ENCODE data around the gene MCRIP1. TPM values are rescaled to one million over a fixed set of nuclear protein-coding genes. Genes with fewer than 3 reads are reported as not detected.

Gene MCRIP1
- total and polyA plus RNA-seq, 2 of the 13 experiments (the other 11 are each of a cell fraction or from before 2014, with no cell fraction given): 79.7 to 84.9 TPM

- TF ChIP-seq TP53 (CRISPR knock-in tag; conservative IDR thresholded peaks at IDR 0.05) (peak; percentile 28; the same call in 1 of the 2 replicates), ZFAT (CRISPR knock-in tag; conservative IDR thresholded peaks at IDR 0.05) (no peak; the same call in 1 of the 2 replicates), GMEB2 (CRISPR knock-in tag; IDR thresholded peaks at IDR 0.05; ENCODE audit: low read depth) (no peak), KDM2A (CRISPR knock-in tag; IDR thresholded peaks at IDR 0.05; ENCODE audit: borderline replicate concordance, low read depth) (peak; percentile 64; the same call in 1 of the 2 replicates), BCL3 (CRISPR knock-in tag; IDR thresholded peaks at IDR 0.05) (peak; percentile 60; the same call in 1 of the 2 replicates), ZNF761 (CRISPR knock-in tag; conservative IDR thresholded peaks at IDR 0.05) (peak; percentile 25), ZNF143 (CRISPR knock-in tag; IDR thresholded peaks at IDR 0.05) (0 out of 2 replicates have a peak, but pooled peaks have one; percentile 0), ZNF784 (CRISPR knock-in tag; IDR thresholded peaks at IDR 0.05; ENCODE audit: borderline replicate concordance) (no peak), PAX8 (CRISPR knock-in tag; IDR thresholded peaks at IDR 0.05; ENCODE audit: borderline replicate concordance) (no peak; the same call in 1 of the 2 replicates), ZMYM3 (CRISPR knock-in tag; IDR thresholded peaks at IDR 0.05) (no peak), ELF3 (CRISPR knock-in tag; IDR thresholded peaks at IDR 0.05) (no peak), HMGA1 (CRISPR knock-in tag; conservative IDR thresholded peaks at IDR 0.05) (no peak), GZF1 (CRISPR knock-in tag; IDR thresholded peaks at IDR 0.05) (no peak), E2F1 (CRISPR knock-in tag; IDR thresholded peaks at IDR 0.05) (no peak), ZNF350 (CRISPR knock-in tag; IDR thresholded peaks at IDR 0.05; ENCODE audit: borderline replicate concordance, low read depth) (no peak), EEA1 (CRISPR knock-in tag; IDR thresholded peaks at IDR 0.05; ENCODE audit: borderline replicate concordance) (no peak), NAIF1 (CRISPR knock-in tag; IDR thresholded peaks at IDR 0.05; ENCODE audit: borderline replicate concordance) (no peak), ZNF792 (CRISPR knock-in tag; IDR thresholded peaks at IDR 0.05) (no peak), ZBTB7B (CRISPR knock-in tag; IDR thresholded peaks at IDR 0.05) (peak; percentile 15; the same call in 1 of the 2 replicates), ZNF616 (CRISPR knock-in tag; IDR thresholded peaks at IDR 0.05; ENCODE audit: low read depth) (no peak), NFYB (CRISPR knock-in tag; IDR thresholded peaks at IDR 0.05) (no peak), MTF1 (CRISPR knock-in tag; IDR thresholded peaks at IDR 0.05) (no peak; the same call in 1 of the 2 replicates)
- TF ChIP-seq, protein P1, sequence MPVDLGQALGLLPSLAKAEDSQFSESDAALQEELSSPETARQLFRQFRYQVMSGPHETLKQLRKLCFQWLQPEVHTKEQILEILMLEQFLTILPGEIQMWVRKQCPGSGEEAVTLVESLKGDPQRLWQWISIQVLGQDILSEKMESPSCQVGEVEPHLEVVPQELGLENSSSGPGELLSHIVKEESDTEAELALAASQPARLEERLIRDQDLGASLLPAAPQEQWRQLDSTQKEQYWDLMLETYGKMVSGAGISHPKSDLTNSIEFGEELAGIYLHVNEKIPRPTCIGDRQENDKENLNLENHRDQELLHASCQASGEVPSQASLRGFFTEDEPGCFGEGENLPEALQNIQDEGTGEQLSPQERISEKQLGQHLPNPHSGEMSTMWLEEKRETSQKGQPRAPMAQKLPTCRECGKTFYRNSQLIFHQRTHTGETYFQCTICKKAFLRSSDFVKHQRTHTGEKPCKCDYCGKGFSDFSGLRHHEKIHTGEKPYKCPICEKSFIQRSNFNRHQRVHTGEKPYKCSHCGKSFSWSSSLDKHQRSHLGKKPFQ (CRISPR knock-in tag; IDR thresholded peaks at IDR 0.05; ENCODE audit: insufficient replicate concordance): no peak
Measured at GRCh38 chr17:81867170-81867990, 34.3 kb upstream of the MCRIP1 start (continued).
